GM19193 (cell line): ENCODE results near the gene NUDT13.

Experiments used
- POLR2A ChIP-seq: IDR thresholded peaks from 4 replicates; pipeline ENCODE4 v1.6.1; 2011; ENCODE audit not compliant: insufficient read depth, insufficient read length; ENCODE audit errors: extremely low read depth

Gene NUDT13

DNA sequence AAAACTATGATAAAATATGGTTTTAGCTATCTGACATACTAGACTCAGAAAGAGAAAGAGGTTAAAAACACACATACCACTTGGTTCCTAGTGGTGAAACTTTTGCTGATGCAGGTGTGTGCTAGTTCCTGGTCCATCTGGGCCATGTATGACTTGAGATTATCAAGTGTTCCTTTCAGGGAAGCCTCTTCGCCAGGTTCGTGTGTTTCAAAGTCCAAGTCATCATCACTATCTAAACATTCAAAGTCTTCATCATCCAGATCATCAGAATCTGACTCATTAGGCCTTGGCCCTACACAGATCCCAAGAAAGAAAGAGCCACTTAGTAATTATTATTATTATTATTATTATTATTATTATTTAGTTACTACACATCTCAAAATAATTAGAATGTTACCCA, 26.4 kb downstream of the NUDT13 start:
- TF ChIP-seq POLR2A = no peak

DNA sequence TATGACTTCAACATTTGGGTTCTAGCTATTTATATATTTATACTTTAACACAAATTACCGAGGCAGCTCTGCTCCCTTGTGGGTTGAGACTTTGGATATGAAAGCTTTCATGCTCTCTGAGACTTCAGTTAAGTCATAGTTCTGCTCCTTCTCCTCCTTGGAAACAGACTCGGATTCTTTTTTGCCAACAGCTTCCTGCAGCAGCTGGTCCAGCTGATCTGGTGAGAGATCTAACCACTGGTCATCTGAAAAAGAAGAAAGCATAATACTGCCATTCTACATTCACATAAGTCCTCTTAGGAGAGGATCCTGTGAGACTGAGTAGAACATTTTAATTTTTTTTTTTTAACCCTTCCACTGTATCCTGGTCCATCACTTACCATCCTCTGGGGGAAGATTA, 29.0 kb downstream of the NUDT13 start:
- TF ChIP-seq POLR2A = no peak

DNA sequence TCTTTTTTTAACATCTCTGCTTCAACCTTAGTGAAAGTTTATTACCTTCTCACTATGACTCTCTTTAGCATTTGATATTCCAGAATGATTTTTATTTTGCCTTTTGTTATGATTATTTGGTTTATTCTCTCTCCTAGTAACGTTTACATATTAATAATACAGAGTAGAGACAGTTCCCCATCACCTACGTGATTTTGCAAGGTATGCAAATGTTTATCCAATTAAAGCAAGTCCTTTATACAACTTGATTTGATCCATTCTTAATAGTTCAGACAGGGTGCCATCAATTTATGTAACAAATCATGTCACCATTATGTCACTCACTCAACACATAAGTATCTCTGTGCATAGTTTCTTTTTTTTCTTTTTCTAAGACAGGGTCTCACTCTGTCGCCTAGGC, 31.3 kb downstream of the NUDT13 start:
- no peak for TF ChIP-seq POLR2A

DNA sequence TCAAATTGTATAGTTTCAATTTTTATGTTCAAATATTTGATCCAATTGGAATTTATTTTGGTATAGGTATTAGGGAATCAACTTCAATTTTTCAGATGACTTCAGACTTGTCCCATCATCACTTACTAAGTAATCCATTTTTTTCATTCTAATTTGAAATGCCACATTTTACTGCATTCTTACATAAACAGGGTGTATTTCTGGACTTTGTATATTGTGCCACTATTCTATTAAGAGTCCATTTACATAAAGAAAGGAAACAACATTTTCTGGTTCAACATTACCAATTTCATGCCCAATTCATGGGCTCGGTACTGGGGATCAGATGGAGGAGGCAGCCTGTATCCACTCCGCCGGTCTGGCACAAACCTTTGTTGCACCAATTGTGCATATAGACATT, 41.8 kb downstream of the NUDT13 start:
- no peak for TF ChIP-seq POLR2A

DNA sequence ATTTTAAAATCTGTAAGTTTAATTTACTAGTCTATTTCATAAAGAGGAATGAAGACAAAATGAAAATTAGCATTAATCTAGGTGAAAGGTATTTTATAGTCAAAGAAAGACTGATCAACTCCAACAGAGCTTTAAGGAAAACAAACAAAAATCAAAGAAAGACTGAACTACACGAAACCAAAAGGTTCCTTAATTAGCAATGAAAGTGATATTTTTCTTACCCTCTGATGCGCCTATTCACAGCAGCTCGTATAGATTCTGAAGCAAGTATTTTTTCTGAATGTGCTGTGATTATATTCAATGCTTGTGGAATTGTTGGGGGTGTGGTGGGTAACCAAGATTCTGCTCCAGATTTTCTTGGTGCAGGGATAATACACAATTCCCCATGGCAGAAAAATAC, 45.8 kb downstream of the NUDT13 start:
- no peak for TF ChIP-seq POLR2A

DNA sequence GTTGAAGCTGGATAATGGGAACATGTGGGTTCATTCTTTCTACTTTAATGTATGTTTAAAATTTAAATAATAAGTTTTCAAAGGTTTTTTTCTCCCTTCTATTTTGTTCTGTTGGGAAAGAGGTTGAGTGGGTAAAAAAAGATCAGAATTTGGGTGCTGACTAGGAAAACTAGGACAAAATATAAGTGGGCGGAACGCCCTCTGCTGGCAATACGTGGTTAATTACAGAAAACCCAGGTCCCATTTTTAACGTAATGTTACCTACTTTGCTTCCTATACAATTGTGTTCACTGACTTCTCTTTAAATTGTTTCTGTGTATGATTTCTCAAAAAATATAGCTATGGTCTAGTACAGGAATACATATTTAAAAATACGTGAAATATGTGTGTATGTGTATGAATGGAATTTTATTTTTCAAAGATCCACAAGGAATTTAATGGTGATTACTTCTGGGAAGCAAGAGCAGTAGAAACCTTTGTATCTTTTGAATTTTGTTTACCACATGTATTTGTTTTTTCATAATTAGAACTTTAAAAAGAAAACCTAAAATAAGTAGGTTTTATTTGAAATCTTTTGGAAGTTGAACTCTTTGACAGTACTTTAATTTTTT, 48.9 kb downstream of the NUDT13 start:
- no peak for TF ChIP-seq POLR2A

DNA sequence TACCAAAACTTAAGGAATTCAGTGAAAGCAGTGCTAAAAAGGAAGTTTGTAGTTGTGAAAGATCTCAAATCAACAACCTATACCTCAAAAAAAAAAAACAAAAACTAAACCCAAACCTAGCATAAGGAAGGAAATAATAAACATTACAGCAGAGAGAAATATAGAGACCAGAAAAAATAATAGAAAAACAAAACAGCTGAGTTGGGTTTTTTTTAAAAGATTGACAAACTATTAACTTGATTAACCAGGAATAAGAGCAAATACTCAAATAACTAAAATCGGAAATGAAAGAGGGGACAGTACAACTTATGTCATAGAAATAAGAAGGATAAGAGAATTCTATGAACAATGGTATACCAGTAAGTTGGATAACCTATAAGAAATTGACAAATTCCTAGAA, 50.8 kb downstream of the NUDT13 start:
- TF ChIP-seq POLR2A = no peak

DNA sequence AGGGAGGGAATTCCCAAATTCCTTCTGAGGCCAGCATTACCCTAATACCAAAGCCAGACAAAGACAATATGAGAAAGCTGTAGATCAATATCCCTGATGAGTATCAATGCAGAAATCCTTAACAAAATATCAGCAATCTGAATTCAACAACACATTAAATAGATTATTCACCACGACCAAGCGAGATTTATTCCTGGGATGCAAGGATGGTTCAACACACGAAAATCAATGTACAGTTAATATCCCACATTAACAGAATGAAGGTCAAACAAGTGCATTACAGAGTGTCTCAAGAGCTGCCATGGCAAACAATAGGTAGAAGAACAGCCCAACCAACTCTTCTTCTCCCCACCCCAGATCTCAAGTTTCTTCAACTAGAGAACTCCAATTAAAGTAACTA, 51.4 kb downstream of the NUDT13 start:
- no peak for TF ChIP-seq POLR2A

DNA sequence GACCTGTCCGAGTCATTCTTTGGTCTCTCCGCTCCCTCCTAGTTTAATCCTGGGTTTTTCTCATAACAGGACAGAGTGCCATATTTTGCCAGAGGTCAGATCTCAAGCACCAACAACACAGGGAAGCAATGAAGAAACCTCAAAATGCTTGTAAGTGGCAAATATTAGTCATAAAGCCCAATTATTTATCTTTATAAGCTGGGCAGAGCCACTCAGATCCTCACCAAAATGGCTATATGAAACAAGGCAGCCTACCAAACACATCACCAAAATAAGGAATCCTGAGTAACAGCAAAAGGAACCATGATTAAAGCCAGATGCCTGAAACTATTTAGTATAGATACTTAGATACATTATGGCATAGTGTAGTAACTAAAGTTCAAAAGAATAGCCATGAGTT, 52.8 kb downstream of the NUDT13 start:
- TF ChIP-seq POLR2A = no peak

DNA sequence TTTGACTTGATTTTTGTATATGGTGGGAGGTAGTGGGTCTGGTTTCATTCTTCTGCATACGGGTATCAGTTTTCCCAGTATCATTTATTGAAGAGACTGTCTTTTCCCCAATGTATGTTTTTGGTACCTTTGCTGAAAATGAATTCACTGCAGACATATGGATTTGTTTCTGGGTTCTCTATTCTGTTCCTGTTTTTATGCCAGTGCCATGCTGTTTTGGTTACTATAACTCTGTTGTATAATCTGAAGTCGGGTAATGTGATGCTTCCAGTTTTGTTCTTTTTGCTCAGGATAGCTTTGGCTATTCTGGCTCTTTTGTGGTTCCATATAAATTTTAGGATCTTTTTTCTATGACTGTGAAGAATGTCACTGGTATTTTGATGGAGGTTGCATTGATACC, 56.7 kb downstream of the NUDT13 start:
- TF ChIP-seq POLR2A = no peak

DNA sequence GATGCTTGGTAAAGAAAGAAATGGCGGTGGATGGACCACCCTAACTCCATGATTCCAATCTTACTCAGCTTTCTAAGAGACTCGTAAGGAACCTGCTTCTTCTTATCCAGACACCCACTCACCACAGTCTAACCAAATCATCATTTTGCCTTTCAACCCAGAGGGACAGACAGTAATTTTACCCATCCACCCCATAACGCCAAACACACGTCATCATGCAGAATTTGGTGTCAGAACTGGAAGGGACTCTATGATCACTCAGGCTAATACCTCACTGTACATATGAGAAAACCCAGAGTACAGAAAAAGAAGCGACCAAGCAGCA, 57.2 kb downstream of the NUDT13 start:
- no peak for TF ChIP-seq POLR2A

DNA sequence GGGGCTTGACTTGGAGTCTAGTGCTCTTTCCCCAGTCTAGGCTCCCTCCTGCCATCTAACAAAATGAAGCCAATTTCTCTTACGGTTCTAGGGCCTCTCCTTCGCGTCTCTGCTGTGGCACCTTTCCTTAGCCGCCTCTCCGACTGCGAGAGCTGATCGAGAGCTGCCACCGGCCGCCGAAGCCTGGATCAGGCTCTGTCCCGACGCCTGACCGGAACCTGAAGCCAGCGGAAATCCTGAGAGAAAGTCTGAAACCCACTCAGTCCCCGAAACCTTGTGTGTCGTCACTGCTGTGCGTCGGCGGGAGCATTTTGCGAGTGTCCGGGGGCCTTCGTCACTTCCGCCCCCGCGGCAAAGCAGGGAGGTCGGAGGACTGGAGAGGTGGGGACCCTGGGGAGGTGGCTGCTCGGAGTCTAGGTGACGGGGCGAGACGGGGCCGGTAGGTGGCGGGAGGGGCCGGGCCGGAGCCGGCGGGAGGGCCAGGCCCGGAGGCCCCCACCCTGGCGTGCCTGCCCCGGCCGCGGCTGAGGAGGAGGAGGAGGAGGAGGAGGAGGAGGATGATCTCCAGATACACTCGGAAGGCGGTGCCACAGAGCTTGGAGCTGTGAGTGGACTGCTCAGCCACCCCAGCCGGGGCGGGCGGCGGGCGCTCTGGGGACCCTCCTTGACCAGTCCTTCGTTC, 57.7 kb downstream of the NUDT13 start, which contains the start of the genes ECD and FAM149B1:
TSS of gene ECD (minus strand) at position 226 of the 682 bp plus-strand sequence. CDS start 4,071 bp downstream, outside the sequence.
TSS of gene FAM149B1 (plus strand) at position 337 of the 682 bp plus-strand sequence. CDS start at position 558, 221 bp downstream.
- peak; percentile 95 for TF ChIP-seq POLR2A

DNA sequence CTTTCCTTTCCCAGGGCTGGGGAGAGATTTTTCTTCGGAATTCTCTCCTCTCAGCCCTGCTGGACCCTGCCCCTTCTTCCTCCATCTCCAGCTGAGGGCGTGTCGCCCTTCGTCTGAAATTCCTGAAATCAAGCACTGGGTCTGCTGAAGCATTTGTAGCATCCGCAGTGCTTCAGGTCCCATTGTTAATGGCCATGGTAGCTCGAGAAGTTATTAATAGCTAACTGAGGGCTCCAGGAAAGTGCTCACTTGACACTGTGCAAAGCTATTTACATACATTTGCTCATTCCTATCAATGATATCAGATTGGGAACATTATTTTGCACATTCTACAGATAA, 58.2 kb downstream of the NUDT13 start:
- no peak for TF ChIP-seq POLR2A

DNA sequence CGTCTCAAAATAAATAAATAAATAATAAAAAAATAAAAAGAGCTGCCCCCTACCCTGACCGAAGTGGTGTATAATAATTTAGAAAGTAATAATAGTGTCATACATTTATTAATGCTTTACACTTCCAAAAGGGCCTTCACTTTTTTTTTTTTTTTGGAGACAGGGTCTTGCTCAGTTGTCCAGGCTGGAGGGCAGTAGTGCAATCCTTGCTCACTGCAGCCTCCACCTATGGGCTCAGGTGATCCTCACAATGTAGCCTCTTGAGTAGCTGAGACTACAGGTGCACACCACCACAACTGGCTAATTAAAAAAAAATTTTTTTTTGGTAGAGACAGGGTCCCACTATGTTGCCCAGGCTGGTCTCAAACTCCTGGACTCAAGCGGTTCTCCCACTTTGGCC, 59.1 kb downstream of the NUDT13 start:
- no peak for TF ChIP-seq POLR2A

DNA sequence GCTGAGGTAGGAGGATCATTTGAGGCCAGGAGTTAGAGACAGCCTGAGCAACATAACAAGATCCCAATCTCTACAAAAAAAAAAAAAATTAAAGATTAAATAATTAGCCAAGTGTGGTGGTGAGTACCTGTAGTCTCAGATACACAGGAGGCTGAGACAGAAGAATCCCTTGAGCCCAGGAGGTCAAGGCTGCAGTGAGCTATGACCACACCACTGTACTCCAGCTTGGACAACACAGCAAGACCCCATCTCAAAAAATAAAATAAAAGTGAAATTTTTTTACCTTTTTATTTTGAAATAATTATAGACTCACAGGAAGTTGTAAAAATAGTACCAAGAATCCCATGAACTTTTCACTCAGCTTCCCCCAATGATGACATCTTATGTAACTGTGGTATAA, 62.6 kb downstream of the NUDT13 start:
- no peak for TF ChIP-seq POLR2A

DNA sequence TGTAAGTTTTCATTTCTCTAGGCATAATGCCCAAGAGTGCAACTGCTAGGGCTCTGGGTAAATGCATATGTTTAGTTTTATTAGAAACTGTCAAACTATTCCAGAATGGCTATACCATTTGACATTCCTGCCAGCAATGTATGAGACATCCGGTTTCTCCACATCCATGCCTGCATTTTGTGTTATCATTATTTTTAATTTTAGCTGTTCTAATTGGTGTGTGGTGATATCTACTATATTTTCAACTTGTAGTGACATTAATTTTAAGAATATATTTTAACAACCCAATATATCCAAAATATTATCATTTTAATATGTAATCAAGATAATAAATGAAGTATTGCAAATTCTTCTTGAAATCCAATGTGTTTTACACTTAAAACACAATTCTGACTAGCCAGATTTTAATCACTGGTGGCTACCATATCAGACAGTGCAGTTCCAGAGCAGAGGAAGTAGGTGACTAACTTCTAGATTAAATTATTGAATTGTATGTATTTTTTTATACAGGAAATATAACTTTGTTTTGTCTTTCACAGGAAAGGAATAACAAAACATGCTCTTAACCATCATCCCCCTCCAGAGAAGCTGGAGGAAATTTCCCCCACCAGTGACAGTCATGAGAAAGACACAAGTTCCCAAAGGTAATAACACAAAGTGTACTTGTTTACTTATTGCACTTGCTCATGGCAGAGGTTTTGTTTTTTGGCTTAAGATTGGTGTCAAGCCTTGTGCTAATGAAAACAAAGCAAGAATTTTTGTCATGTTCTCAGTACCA, 64.1 kb downstream of the NUDT13 start:
- TF ChIP-seq POLR2A = no peak
